GM18907 (cell line): ENCODE results near the gene NOTCH1.

Experiments used
- ATAC-seq: cut with Tn5 transposase; IDR thresholded peaks from one replicate; pipeline ENCODE4 v1.9.1; 2021; ENCODE audit warnings: mild to moderate bottlenecking, moderate library complexity; ENCODE audit not compliant: unreplicated experiment

The NOTCH1 gene

GRCh38 chr9:136504512-136505348 is 41.1 kb downstream of the NOTCH1 start:
- no peak for ATAC-seq

GRCh38 chr9:136502940-136503550 is 42.8 kb downstream of the NOTCH1 start:
- no peak for ATAC-seq

GRCh38 chr9:136502196-136502595 is 43.7 kb downstream of the NOTCH1 start:
- ATAC-seq = no peak

- ATAC-seq = no peak
Measured at GRCh38 chr9:136501686-136502085, 44.2 kb downstream of the NOTCH1 start.

- no peak for ATAC-seq
Measured at GRCh38 chr9:136499935-136500910, 45.6 kb downstream of the NOTCH1 start.

GRCh38 chr9:136499071-136499934 is 46.5 kb downstream of the NOTCH1 start:
- ATAC-seq = no peak

- no peak for ATAC-seq
Measured at GRCh38 chr9:136497916-136498695, 47.7 kb downstream of the NOTCH1 start.

GRCh38 chr9:136496801-136497620 is 48.8 kb downstream of the NOTCH1 start:
- no peak for ATAC-seq

GRCh38 chr9:136496181-136496580 is 49.7 kb downstream of the NOTCH1 start:
- ATAC-seq = no peak

GRCh38 chr9:136495238-136495800 is 50.5 kb downstream of the NOTCH1 start:
- no peak for ATAC-seq

- ATAC-seq = no peak
Measured at GRCh38 chr9:136494531-136495215, 51.2 kb downstream of the NOTCH1 start.

GRCh38 chr9:136494012-136494411 is 51.8 kb downstream of the NOTCH1 start:
- no peak for ATAC-seq

GRCh38 chr9:136493567-136493971 is 52.3 kb downstream of the NOTCH1 start:
- no peak for ATAC-seq

- ATAC-seq = no peak
Measured at GRCh38 chr9:136492978-136493522, 52.8 kb downstream of the NOTCH1 start.

- no peak for ATAC-seq
Measured at GRCh38 chr9:136489731-136490130, 56.1 kb downstream of the NOTCH1 start.

- no peak for ATAC-seq
Measured at GRCh38 chr9:136488247-136489214, 57.3 kb downstream of the NOTCH1 start.
